HG03457 (cell line): ENCODE data around the gene NUFIP1.
"Not testable (repeated sequence)": the region's sequence is repeated elsewhere in the genome, so short reads cannot be mapped to it uniquely, and the experiment has no call there.

Source experiments
- ATAC-seq: cut with Tn5 transposase; IDR thresholded peaks from one replicate; pipeline ENCODE4 v1.9.1; 2021; ENCODE audit warnings: moderate number of reproducible peaks; ENCODE audit not compliant: unreplicated experiment

NUFIP1 gene

GRCh38 chr13:44920013-44920412 is 69.3 kb downstream of the NUFIP1 start:
- no peak for ATAC-seq

- ATAC-seq: no peak
Observed at GRCh38 chr13:44919104-44919804, 70.0 kb downstream of the NUFIP1 start.

- peak; percentile 71 for ATAC-seq
Observed at GRCh38 chr13:44918326-44919103, 70.8 kb downstream of the NUFIP1 start.

- ATAC-seq: peak; percentile 80
Observed at GRCh38 chr13:44917589-44918325, 71.5 kb downstream of the NUFIP1 start.

- no peak for ATAC-seq
Observed at GRCh38 chr13:44912278-44913016, 76.8 kb downstream of the NUFIP1 start.

- no peak for ATAC-seq
Observed at GRCh38 chr13:44908712-44909111, 80.6 kb downstream of the NUFIP1 start.

GRCh38 chr13:44908266-44908665 is 81.0 kb downstream of the NUFIP1 start:
- ATAC-seq: no peak

- no peak for ATAC-seq
Observed at GRCh38 chr13:44906713-44907112, 82.6 kb downstream of the NUFIP1 start.

GRCh38 chr13:44906230-44906629 is 83.0 kb downstream of the NUFIP1 start:
- ATAC-seq: no peak

GRCh38 chr13:44905556-44905955 is 83.7 kb downstream of the NUFIP1 start:
- no peak for ATAC-seq

- ATAC-seq: no peak
Observed at GRCh38 chr13:44904967-44905366, 84.3 kb downstream of the NUFIP1 start.

- no peak for ATAC-seq
Observed at GRCh38 chr13:44903574-44903985, 85.7 kb downstream of the NUFIP1 start.

GRCh38 chr13:44902738-44903137 is 86.5 kb downstream of the NUFIP1 start:
- no peak for ATAC-seq

- ATAC-seq: no peak
Observed at GRCh38 chr13:44899967-44900366, 89.3 kb downstream of the NUFIP1 start.

GRCh38 chr13:44898308-44898707 is 91.0 kb downstream of the NUFIP1 start:
- ATAC-seq: not testable (repeated sequence)

- no peak for ATAC-seq
Observed at GRCh38 chr13:44895953-44896335, 93.3 kb downstream of the NUFIP1 start.

- ATAC-seq: no peak
Observed at GRCh38 chr13:44895264-44895952, 93.9 kb downstream of the NUFIP1 start.

- ATAC-seq: no peak
Observed at GRCh38 chr13:44894001-44894770, 95.1 kb downstream of the NUFIP1 start.
